ENCODE data around the gene NME2.

NME2 gene

DNA sequence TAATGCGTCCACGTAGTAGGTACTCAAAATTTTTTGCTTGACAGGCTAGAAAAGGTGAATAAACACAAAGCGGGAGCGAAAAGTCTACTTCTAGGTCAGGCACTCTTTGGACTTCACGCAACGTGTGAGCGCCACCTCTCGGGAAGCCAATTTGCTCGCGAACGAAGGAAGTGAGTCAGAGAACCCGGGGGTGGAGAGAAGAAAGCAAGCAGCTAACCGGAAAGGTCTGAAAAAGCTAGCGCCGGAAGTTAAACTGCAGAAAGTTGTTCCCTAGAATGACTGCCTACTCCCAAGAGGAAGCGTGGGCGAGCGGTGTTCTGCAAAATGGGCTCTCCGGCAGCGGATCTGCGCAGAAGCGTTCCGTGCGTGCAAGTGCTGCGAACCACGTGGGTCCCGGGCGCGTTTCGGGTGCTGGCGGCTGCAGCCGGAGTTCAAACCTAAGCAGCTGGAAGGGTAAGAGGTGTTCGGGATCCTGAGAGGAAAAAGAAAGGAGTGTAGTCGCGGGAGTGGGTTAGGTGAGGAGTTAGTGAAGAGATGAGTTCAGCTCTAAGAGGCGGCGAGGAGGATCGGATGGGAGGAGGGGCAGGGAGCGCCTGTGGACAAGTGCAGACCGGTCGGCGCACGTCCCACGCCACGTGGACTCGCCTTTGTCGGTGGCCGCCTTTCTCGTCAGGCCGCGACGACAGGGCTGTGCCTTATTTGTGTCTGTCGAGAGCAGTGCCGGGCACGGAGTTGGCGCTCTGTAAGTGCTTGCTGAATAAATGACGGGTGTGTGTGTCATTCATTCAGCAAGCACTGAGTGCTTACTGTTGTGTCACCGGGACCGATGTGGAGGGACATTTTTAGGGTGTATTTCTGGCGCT, 12.8 kb upstream of the NME2 start, which contains the start of gene NME1:
NME1 (plus strand) TSS at position 350 of the 863 bp plus-strand sequence. CDS start 2,096 bp downstream, outside the sequence.
- peak within 1 kb of the TSS; percentile 77 for H3K4me3 ChIP-seq (ENCODE audit: low read depth, low read length)
- peak; percentile 99 for DNase-seq (ENCODE audit: low read depth)
- TF ChIP-seq, protein P1, sequence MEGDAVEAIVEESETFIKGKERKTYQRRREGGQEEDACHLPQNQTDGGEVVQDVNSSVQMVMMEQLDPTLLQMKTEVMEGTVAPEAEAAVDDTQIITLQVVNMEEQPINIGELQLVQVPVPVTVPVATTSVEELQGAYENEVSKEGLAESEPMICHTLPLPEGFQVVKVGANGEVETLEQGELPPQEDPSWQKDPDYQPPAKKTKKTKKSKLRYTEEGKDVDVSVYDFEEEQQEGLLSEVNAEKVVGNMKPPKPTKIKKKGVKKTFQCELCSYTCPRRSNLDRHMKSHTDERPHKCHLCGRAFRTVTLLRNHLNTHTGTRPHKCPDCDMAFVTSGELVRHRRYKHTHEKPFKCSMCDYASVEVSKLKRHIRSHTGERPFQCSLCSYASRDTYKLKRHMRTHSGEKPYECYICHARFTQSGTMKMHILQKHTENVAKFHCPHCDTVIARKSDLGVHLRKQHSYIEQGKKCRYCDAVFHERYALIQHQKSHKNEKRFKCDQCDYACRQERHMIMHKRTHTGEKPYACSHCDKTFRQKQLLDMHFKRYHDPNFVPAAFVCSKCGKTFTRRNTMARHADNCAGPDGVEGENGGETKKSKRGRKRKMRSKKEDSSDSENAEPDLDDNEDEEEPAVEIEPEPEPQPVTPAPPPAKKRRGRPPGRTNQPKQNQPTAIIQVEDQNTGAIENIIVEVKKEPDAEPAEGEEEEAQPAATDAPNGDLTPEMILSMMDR (IDR thresholded peaks at IDR 0.05; ENCODE audit: insufficient read depth, low read depth, low read length, missing control alignments) = peak; percentile 77

DNA sequence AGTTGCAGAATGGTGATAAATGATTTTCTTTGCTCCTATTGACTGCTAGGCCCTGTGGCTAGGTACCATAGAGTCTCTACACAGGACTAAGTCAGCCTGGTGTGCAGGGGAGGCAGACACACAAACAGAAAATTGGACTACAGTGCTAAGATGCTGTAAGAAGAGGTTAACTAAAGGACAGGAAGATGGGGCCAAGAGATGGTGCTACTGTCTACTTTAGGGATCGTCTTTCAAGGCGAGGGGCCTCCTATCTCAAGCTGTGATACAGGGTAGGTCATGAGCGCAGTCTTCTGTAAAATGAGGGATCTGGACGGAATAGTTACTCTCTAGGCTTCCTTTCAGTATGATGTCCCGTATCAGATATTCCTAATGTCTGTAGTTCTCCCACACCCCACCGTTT, 12.0 kb upstream of the NME2 start:
- TF ChIP-seq, protein P1 (IDR thresholded peaks at IDR 0.05; ENCODE audit: insufficient read depth, low read depth, low read length, missing control alignments) = no peak
- H3K4me3 ChIP-seq (ENCODE audit: low read depth, low read length) = peak overlapping the region; percentile 77
- peak; percentile 38 for DNase-seq (ENCODE audit: low read depth)

DNA sequence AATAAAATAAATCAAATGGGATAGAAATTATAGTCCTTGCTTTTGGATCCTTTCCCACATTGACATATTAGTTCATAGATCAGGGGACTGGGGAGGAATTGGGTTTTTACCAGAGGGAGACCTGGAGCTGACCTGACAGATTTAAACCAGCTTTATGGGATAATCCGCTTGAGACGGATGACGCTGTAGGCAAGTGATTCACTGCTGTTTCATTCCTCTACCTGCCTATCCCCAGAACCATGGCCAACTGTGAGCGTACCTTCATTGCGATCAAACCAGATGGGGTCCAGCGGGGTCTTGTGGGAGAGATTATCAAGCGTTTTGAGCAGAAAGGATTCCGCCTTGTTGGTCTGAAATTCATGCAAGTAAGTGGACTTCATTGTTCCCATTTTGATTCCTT, 10.8 kb upstream of the NME2 start:
- no peak for DNase-seq (ENCODE audit: low read depth)
- H3K4me3 ChIP-seq (ENCODE audit: low read depth, low read length) = no peak overlapping the region
- TF ChIP-seq, protein P1 (IDR thresholded peaks at IDR 0.05; ENCODE audit: insufficient read depth, low read depth, low read length, missing control alignments) = no peak

DNA sequence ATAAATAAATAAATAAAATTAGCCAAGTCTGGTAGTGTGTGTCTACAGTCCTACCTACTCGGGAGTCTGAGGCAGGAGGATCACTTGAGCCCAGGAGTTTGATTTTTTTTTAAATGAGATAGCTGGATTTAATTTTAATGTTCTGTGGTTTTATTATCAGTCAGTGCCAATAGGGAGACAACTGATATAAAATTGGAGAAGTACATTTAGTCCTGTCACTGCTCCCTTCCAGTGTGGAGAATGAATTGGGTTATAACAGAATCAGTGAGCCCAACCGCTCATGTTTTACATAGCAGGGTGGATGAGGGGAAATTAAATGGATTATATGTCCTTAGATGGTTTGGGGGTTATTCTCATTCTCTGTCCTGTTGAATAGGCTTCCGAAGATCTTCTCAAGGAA, 6.6 kb upstream of the NME2 start:
- DNase-seq (ENCODE audit: low read depth) = no peak
- H3K4me3 ChIP-seq (ENCODE audit: low read depth, low read length) = no peak overlapping the region
- TF ChIP-seq, protein P1 (IDR thresholded peaks at IDR 0.05; ENCODE audit: insufficient read depth, low read depth, low read length, missing control alignments) = no peak

DNA sequence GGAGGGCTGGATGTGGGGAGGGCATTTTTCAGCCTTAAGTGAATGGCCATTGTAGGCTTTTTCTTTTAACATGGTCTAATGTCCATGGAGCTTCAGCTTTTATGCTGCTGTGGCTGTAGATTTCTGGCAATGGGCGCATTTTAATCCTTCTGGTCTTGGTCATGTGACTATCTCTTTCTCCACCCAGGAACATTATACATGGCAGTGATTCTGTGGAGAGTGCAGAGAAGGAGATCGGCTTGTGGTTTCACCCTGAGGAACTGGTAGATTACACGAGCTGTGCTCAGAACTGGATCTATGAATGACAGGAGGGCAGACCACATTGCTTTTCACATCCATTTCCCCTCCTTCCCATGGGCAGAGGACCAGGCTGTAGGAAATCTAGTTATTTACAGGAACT, 4.7 kb upstream of the NME2 start:
- no peak overlapping the region for H3K4me3 ChIP-seq (ENCODE audit: low read depth, low read length)
- TF ChIP-seq, protein P1 (IDR thresholded peaks at IDR 0.05; ENCODE audit: insufficient read depth, low read depth, low read length, missing control alignments) = no peak
- DNase-seq (ENCODE audit: low read depth) = no peak

DNA sequence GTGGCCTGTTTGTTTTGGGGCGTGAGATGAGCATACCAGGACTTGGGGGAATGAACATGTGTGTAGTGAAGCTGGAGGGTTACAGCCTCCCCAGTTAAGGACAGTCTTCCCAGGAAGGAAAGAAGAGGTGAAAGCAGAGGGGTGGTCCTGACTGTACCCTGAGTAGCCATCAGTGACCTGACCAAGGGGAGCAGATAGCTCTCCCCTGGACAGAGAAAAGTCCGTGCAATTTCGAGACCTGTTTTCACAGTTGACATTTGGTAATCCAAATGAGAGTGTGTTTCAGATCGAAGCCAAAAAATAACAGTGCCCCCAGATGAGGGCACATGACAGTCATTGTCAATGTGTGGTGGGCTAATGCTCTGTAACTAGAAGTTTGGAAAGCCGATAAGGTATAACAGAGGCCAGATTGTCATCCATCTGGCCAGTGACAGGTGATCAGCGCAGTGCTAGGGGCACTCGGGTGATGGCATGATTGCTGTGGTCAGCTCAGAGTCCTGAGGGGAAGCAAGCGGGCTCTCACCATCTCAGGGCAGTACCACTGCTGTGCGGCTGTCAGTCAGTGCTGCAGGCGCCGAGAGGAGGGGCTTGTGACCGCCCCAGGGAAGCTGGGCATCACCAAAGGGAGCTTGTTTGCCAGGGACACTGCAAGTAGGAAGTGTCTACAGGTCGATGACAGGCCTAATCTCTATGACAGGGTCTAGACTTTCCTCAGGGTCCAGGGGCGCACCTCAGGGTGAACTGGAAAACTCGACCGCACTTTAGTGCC, 1.1 kb upstream of the NME2 start:
- DNase-seq (ENCODE audit: low read depth) = no peak
- TF ChIP-seq, protein P1 (IDR thresholded peaks at IDR 0.05; ENCODE audit: insufficient read depth, low read depth, low read length, missing control alignments) = no peak
- peak overlapping the region; percentile 99 for H3K4me3 ChIP-seq (ENCODE audit: low read depth, low read length)

All from GM12865 (cell line).